ENCODE results near the gene CSMD2. TPM values are rescaled to one million over a fixed set of nuclear protein-coding genes. Genes with fewer than 3 reads are reported as not detected.

The CSMD2 gene
- total and polyA plus RNA-seq, 2 experiments from 2014 or later = 5.3 to 16.6 TPM

DNA sequence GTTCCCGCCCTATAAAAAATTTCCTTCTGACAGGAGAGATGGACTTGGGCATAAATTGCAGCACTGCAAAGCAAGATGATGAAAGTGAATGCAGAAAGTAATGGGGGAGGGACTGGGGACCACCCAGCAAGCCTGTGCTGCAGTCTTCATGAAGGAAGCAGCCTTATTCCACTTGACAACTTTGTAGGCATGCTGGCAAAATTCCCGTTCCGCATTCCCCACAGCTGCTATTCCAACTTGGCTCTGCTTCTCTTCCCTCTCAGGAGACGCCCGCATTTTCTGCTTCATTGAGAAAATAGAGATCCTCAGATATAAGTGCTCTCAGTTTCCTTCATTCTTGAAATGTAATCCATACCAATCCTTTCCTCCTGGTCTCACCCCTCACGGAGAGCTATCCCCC lies 298.7 kb downstream of the CSMD2 start (continued):
- TF ChIP-seq, protein P1, sequence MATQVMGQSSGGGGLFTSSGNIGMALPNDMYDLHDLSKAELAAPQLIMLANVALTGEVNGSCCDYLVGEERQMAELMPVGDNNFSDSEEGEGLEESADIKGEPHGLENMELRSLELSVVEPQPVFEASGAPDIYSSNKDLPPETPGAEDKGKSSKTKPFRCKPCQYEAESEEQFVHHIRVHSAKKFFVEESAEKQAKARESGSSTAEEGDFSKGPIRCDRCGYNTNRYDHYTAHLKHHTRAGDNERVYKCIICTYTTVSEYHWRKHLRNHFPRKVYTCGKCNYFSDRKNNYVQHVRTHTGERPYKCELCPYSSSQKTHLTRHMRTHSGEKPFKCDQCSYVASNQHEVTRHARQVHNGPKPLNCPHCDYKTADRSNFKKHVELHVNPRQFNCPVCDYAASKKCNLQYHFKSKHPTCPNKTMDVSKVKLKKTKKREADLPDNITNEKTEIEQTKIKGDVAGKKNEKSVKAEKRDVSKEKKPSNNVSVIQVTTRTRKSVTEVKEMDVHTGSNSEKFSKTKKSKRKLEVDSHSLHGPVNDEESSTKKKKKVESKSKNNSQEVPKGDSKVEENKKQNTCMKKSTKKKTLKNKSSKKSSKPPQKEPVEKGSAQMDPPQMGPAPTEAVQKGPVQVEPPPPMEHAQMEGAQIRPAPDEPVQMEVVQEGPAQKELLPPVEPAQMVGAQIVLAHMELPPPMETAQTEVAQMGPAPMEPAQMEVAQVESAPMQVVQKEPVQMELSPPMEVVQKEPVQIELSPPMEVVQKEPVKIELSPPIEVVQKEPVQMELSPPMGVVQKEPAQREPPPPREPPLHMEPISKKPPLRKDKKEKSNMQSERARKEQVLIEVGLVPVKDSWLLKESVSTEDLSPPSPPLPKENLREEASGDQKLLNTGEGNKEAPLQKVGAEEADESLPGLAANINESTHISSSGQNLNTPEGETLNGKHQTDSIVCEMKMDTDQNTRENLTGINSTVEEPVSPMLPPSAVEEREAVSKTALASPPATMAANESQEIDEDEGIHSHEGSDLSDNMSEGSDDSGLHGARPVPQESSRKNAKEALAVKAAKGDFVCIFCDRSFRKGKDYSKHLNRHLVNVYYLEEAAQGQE (IDR thresholded peaks at IDR 0.05; ENCODE audit: unreplicated experiment) = no peak

DNA sequence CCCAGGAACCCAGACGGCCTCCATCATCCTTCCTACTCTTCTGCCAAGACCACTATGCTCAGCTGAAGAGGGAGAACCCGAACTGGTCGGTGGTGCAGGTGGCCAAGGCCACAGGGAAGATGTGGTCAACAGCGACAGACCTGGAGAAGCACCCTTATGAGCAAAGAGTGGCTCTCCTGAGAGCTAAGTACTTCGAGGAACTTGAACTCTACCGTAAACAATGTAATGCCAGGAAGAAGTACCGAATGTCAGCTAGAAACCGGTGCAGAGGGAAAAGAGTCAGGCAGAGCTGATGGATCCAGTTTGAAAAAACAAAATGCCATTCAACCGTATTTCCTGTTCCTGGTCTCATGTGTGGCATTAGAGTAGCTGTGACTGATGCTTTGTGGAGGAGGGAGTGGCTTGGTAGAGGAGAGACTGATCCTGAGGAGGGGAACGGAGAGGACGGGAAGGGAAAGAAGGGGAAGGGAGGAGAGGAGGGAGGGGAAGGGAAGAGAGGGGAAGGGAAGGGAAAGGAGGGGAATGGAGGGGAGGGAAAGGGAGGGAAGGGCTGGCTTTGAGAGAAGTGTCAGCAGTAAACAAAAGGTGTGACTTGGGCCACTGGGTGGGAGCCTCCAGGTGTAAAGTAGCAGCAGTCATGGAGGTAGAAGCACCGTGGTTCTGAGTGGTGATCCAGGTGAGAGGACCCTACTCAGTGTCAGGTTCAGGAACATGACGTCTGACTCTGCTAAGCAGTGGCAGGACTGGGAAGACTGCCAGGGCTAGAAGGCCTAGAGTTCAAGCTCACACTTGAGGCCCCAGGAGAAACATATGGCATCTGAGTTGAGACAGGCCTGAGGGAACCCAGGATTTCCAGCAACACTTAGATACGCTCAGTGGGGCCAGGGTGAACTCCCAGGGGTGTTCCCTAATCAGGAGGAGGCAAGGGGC lies 300.3 kb downstream of the CSMD2 start:
- TF ChIP-seq EZH2phosphoT487 (IDR thresholded peaks at IDR 0.05; ENCODE audit: unreplicated experiment) (no peak), EZH2 (IDR thresholded peaks at IDR 0.05; ENCODE audit: low read depth, unreplicated experiment) (no peak), CREB1 (CRISPR knock-in tag; IDR thresholded peaks at IDR 0.05; ENCODE audit: low read depth) (no peak)
- TF ChIP-seq, protein P2, sequence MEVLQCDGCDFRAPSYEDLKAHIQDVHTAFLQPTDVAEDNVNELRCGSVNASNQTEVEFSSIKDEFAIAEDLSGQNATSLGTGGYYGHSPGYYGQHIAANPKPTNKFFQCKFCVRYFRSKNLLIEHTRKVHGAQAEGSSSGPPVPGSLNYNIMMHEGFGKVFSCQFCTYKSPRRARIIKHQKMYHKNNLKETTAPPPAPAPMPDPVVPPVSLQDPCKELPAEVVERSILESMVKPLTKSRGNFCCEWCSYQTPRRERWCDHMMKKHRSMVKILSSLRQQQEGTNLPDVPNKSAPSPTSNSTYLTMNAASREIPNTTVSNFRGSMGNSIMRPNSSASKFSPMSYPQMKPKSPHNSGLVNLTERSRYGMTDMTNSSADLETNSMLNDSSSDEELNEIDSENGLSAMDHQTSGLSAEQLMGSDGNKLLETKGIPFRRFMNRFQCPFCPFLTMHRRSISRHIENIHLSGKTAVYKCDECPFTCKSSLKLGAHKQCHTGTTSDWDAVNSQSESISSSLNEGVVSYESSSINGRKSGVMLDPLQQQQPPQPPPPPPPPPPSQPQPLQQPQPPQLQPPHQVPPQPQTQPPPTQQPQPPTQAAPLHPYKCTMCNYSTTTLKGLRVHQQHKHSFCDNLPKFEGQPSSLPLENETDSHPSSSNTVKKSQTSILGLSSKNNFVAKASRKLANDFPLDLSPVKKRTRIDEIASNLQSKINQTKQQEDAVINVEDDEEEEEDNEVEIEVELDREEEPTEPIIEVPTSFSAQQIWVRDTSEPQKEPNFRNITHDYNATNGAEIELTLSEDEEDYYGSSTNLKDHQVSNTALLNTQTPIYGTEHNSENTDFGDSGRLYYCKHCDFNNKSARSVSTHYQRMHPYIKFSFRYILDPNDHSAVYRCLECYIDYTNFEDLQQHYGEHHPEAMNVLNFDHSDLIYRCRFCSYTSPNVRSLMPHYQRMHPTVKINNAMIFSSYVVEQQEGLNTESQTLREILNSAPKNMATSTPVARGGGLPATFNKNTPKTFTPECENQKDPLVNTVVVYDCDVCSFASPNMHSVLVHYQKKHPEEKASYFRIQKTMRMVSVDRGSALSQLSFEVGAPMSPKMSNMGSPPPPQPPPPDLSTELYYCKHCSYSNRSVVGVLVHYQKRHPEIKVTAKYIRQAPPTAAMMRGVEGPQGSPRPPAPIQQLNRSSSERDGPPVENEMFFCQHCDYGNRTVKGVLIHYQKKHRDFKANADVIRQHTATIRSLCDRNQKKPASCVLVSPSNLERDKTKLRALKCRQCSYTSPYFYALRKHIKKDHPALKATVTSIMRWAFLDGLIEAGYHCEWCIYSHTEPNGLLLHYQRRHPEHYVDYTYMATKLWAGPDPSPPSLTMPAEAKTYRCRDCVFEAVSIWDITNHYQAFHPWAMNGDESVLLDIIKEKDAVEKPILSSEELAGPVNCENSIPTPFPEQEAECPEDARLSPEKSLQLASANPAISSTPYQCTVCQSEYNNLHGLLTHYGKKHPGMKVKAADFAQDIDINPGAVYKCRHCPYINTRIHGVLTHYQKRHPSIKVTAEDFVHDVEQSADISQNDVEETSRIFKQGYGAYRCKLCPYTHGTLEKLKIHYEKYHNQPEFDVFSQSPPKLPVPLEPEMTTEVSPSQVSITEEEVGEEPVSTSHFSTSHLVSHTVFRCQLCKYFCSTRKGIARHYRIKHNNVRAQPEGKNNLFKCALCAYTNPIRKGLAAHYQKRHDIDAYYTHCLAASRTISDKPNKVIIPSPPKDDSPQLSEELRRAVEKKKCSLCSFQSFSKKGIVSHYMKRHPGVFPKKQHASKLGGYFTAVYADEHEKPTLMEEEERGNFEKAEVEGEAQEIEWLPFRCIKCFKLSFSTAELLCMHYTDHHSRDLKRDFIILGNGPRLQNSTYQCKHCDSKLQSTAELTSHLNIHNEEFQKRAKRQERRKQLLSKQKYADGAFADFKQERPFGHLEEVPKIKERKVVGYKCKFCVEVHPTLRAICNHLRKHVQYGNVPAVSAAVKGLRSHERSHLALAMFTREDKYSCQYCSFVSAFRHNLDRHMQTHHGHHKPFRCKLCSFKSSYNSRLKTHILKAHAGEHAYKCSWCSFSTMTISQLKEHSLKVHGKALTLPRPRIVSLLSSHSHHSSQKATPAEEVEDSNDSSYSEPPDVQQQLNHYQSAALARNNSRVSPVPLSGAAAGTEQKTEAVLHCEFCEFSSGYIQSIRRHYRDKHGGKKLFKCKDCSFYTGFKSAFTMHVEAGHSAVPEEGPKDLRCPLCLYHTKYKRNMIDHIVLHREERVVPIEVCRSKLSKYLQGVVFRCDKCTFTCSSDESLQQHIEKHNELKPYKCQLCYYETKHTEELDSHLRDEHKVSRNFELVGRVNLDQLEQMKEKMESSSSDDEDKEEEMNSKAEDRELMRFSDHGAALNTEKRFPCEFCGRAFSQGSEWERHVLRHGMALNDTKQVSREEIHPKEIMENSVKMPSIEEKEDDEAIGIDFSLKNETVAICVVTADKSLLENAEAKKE (CRISPR knock-in tag; IDR thresholded peaks at IDR 0.05) = no peak
- TF ChIP-seq, protein P1 (IDR thresholded peaks at IDR 0.05; ENCODE audit: unreplicated experiment) = no peak
- Mint-ChIP-seq H3K27me3 (ENCODE audit: insufficient read depth, low read depth, poor library complexity) (peaks cover 4% of the 10 kb centered on the region), H3K4me1 (peaks cover 13% of the 10 kb centered on the region), H3K9me3 (peaks cover 4% of the 10 kb centered on the region; the same call in 2 of the 3 replicates), H3K4me3 (no peak overlapping the region), H3K27ac (no peak overlapping the region), H3K36me3 (ENCODE audit: low read depth) (peaks cover 10% of the 10 kb centered on the region)
- peaks cover 24% of the 10 kb centered on the region for H3K4me1 ChIP-seq (ENCODE audit: insufficient read depth)
- no peaks in the 10 kb centered on the region for H4K20me1 ChIP-seq (replicated peaks; ENCODE audit: insufficient read depth)
- H3K36me3 ChIP-seq (ENCODE audit: insufficient read depth) = no peaks in the 10 kb centered on the region
- no peaks in the 10 kb centered on the region for H3K27me3 ChIP-seq (ENCODE audit: insufficient read depth)
- H2AFZ ChIP-seq = no peak overlapping the region
- H3K4me3 ChIP-seq = no peak overlapping the region
- H3K79me2 ChIP-seq (replicated peaks; ENCODE audit: insufficient read depth) = no peaks in the 10 kb centered on the region
- H3K27ac ChIP-seq (ENCODE audit: low read depth) = no peak overlapping the region
- ATAC-seq = no peak
- no peak overlapping the region for H3K4me2 ChIP-seq
- no peaks in the 10 kb centered on the region for H3F3A ChIP-seq (replicated peaks; ENCODE audit: low read depth)
- no peaks in the 10 kb centered on the region for H3K9me2 ChIP-seq (ENCODE audit: insufficient read depth)
- DNase-seq (ENCODE audit: low spot score) = no peak
